BJ (cell line): ENCODE data around the gene GUCD1. TPM values are rescaled to one million over a fixed set of nuclear protein-coding genes. Genes with fewer than 3 reads are reported as not detected.

Experiments
- CTCF ChIA-PET: fragments of 350-600 bp; formaldehyde crosslinking; extraction: SDS; loops from one replicate; lab custom pipeline; 2021; ENCODE audit warnings: antibody characterized with exemption, inconsistent platforms; lab: Yijun Ruan, JAX
- POLR2A ChIA-PET: fragments of 300-600 bp; sonication (Branson Sonifier 250); formaldehyde crosslinking; extraction: SDS; loops from one replicate; lab custom pipeline; 2021; ENCODE audit warnings: antibody characterized with exemption; lab: Charles Lee
- DNase-seq: peaks from one replicate; pipeline ENCODE4 v3.0.0-alpha.2; 2011; ENCODE audit warnings: low read depth
- H3K27me3 ChIP-seq: 2 replicates; pipeline ENCODE4 v1.6.0; 2011; ENCODE audit warnings: low read length; ENCODE audit not compliant: control insufficient read depth, insufficient read depth
- H3K36me3 ChIP-seq: 2 replicates; pipeline ENCODE4 v1.5.1; 2011; ENCODE audit warnings: low read length; ENCODE audit not compliant: control insufficient read depth, insufficient read depth
- H3K4me3 ChIP-seq: 2 replicates; pipeline ENCODE4 v1.5.1; 2011; ENCODE audit warnings: low read depth, mild to moderate bottlenecking, control low read depth, low read length
- polyA plus RNA-seq: library from polyadenylated mRNA; depleted of rRNA; stranded (reverse); fragments of >200 nt; gene quantifications from 2 replicates; pipeline ENCODE4 v1.2.3, GENCODE V29; 2011
- TF ChIP-seq, protein P1 (sequence below): IDR thresholded peaks from 2 replicates; pipeline ENCODE4 v1.5.1; 2011; ENCODE audit warnings: low read depth, mild to moderate bottlenecking, control low read depth, inconsistent platforms, low read length, moderate library complexity; ENCODE audit not compliant: insufficient read depth

Gene GUCD1
- polyA plus RNA-seq, 1 experiment, result 131 TPM

DNA sequence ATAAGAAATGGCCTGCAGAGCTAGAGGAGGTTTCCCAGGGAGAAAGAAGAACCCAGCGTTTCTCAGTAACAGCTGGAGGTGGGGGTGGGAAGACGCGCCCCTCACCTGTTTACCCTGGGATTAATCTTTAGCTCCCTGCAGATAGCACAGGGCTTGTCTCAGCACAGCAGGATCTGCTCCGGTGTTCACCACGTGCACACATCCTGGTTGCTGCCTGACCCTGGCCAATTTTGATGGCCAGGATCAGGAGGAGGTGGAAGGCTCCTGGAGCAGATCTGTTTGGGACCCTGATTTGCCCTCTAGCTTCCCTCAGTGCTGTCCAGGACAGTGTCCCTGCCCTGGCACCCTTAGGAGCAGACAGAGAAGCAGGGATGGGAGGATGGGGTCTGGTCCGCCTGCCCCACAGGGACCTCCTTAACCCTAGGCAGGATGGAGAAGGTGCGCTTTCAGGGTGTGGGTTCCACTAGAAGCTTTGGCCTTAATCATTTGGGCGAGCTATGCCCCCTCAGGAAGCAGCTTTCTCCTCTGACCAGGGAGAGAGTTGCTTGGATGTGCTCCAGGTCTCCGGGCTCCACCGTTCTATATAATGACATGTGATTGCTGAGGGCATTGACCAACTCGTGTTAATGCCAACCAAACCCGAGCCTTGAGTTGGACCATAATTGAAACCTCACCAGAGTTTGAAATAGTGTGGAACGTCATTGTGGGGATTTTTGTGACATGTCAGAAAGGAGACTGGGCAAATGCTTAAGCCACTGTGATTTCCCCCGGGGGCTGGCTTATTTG lies 40.5 kb downstream of the GUCD1 start:
- no peak for DNase-seq

DNA sequence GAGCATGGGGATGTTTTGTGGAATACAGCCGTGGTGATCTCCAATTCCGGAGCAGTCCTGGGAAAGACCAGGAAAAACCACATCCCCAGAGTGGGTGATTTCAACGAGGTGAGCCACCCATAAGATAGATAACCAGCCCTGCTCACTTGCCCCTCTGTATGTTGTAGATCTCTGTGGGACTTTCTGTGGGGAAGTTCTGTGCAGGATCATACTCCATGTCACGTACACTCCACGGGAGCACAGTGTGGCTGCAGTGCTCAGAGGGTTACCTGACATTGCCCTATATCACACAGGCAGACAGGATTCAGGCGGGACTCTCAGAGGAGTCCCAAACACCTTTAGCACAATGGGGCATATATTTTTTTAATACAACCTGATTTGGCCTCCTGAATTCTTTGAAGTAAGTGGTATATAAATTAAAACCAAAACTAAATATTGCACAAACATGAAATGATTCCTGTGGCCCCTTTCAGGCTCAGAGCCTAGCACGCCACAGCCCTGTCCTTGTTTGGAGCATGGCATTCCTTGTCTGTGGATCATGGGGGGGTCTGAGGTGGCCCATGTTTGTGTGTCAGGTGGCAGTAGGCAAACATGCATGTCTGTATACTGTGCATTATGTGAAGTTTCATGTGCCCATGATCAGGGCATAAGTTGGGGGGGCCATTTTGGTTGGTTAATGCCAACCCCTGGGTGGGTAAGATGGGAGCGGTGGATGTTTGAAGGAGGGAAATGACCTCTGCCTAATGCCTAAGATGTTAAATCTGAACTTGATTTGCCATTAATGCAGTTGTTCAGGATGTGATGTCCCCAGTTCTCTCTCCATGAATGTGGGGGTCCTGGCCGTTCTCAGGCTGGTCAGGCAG lies 41.3 kb downstream of the GUCD1 start:
- no peak for DNase-seq
- no peaks in the 10 kb centered on the region for H3K36me3 ChIP-seq
- TF ChIP-seq, protein P1, sequence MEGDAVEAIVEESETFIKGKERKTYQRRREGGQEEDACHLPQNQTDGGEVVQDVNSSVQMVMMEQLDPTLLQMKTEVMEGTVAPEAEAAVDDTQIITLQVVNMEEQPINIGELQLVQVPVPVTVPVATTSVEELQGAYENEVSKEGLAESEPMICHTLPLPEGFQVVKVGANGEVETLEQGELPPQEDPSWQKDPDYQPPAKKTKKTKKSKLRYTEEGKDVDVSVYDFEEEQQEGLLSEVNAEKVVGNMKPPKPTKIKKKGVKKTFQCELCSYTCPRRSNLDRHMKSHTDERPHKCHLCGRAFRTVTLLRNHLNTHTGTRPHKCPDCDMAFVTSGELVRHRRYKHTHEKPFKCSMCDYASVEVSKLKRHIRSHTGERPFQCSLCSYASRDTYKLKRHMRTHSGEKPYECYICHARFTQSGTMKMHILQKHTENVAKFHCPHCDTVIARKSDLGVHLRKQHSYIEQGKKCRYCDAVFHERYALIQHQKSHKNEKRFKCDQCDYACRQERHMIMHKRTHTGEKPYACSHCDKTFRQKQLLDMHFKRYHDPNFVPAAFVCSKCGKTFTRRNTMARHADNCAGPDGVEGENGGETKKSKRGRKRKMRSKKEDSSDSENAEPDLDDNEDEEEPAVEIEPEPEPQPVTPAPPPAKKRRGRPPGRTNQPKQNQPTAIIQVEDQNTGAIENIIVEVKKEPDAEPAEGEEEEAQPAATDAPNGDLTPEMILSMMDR, result no peak
- ChIA-PET CTCF (interaction anchor here (0.7 kb wide), 1 partner anchor 89 kb away, joined by 4 read pairs; no protein-coding TSS in a partner anchor), POLR2A (no interaction called here)
- peaks cover 10% of the 10 kb centered on the region for H3K27me3 ChIP-seq
- no peak overlapping the region for H3K4me3 ChIP-seq

More for the DNA sequence above, 40.5 kb downstream of the GUCD1 start:
- ChIA-PET CTCF (interaction anchor here (0.7 kb wide), 1 partner anchor 90 kb away, joined by 4 read pairs; no protein-coding TSS in a partner anchor), POLR2A (no interaction called here)
- Histone ChIP-seq H3K4me3 (no peak overlapping the region), H3K27me3 (peaks cover 10% of the 10 kb centered on the region), H3K36me3 (no peaks in the 10 kb centered on the region)
- TF ChIP-seq, protein P1, result no peak

GRCh38 chr22:24512043-24512442 lies 42.9 kb downstream of the GUCD1 start:
- H3K27me3 ChIP-seq, result peaks cover 10% of the 10 kb centered on the region
- DNase-seq, result no peak
- no peaks in the 10 kb centered on the region for H3K36me3 ChIP-seq
- ChIA-PET CTCF (no interaction called here), POLR2A (no interaction called here)
- H3K4me3 ChIP-seq, result no peak overlapping the region
- TF ChIP-seq, protein P1, result no peak

DNA sequence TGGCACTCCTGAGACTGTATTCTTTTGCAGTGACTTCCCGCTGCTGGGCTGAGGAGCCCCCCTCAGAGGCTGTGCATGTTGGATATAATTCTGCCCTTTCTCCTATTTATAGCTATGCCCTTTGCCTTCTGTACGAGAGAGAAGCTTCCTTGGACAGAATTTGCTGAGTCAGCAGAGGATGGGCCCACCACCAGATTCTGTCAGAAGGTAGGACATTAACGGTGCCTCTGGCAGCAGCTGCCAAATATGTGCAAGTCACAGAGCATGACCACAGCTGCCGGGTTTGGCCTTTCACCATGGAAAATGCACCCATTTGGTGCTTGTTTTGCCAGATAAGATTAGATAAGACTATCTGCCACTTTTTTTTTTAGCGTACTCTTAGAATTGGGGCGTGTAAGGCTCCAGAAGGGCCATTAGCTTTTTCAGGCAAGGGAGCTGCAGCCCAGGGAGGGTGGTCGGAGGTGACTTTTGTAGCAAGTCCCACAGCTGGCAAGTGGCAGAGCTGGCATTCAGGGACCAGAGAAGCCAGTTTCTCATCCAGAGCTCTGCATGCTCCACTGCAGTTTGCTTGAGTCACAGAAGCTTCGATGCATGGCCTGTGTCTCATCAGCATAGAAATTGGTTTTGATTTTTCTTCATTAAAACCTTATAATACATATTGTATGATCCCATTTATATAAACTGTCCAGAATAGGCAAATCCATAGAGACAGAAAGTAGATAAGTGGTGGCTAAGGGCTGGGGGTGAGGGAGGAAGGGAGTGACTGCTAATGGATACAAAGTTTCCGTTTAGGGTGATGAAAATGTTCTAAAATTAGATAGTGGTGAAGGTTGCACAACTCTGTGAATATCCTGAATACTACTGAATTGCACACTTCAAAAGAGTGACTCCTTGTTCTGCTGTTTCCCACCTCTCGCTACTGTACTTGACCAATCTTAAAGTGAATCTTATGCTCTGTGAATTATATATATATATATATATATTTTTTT lies 44.0 kb downstream of the GUCD1 start:
- Histone ChIP-seq H3K27me3 (peaks cover 10% of the 10 kb centered on the region), H3K4me3 (no peak overlapping the region), H3K36me3 (no peaks in the 10 kb centered on the region)
- DNase-seq, result no peak
- ChIA-PET CTCF (interaction anchor here (0.6 to 1.3 kb wide), 4 partner anchors 37 to 505 kb away, joined by 3 to 6 read pairs (median 3); no protein-coding TSS in a partner anchor), POLR2A (no interaction called here)
- TF ChIP-seq, protein P1, result no peak
